Body of pancreas (tissue), 4 donors: ENCODE data around the gene CAPRIN1.

Experiments
- CTCF ChIP-seq, 7 experiments: fragments of 450-650 bp in 4 of 7; fragments of 200-600 bp in 3 of 7; sonication (generic) in 3 of 7; IDR thresholded peaks; one replicate each; pipeline ENCODE4 v1.5.1; 2016 to 2019; ENCODE audit warnings: antibody characterized with exemption in 7 of 7
- POLR2A ChIP-seq, 3 donors: fragments of 450-650 bp; IDR thresholded peaks; one replicate each; pipeline ENCODE4 v1.6.1; 2016; ENCODE audit warnings: antibody characterized with exemption in 3 of 3, mild to moderate bottlenecking in 2 of 3

- no peak for TF ChIP-seq CTCF (IDR thresholded peaks at IDR 0.05)
- TF ChIP-seq POLR2A (IDR thresholded peaks at IDR 0.05), result no peak
Observed at GRCh38 chr11:34033399-34033798, 18.1 kb upstream of the CAPRIN1 start.
